Peyer's patch (tissue), 4 donors: ENCODE data around the gene ADCY3.
"Not testable (repeated sequence)": the region's sequence is repeated elsewhere in the genome, so short reads cannot be mapped to it uniquely, and the experiment has no call there.

Experiments
- CTCF ChIP-seq, 6 experiments: fragments of 450-650 bp in 4 of 6; fragments of 200-600 bp in 2 of 6; sonication (generic) in 1 of 6; IDR thresholded peaks; one replicate each; pipeline ENCODE4 v1.5.1; 2017 to 2019; ENCODE audit warnings: antibody characterized with exemption in 6 of 6, mild to moderate bottlenecking in 3 of 6, moderate library complexity in 1 of 6
- POLR2A ChIP-seq, 2 donors: fragments of 450-650 bp; IDR thresholded peaks; one replicate each; pipeline ENCODE4 v1.5.1; 2017; ENCODE audit warnings: antibody characterized with exemption in 2 of 2, mild to moderate bottlenecking in 2 of 2, moderate library complexity in 2 of 2

GRCh38 chr2:24805811-24806660 lies 114.0 kb downstream of the ADCY3 start:
- TF ChIP-seq CTCF, POLR2A (IDR thresholded peaks at IDR 0.05): not testable (repeated sequence)
